DND-41 (cell line): ENCODE measurements around the gene PGM1.

Experiments
- ATAC-seq: fragments of 200-7000 bp; cut with Tn5 transposase; 3 replicates; pipeline ENCODE4 v1.9.1; 2021; ENCODE audit warnings: low read depth; ENCODE audit not compliant: insufficient read depth
- DNase-seq: peaks from one replicate; pipeline ENCODE4 v3.0.0-alpha.2; 2020
- H2AFZ ChIP-seq: 2 replicates; pipeline ENCODE4 v1.6.0; 2012; ENCODE audit warnings: low read depth, low read length
- H3K27ac ChIP-seq: 2 replicates; pipeline ENCODE4 v1.5.1; 2012; ENCODE audit warnings: low read length, inconsistent platforms
- H3K27me3 ChIP-seq: fragments of 200-600 bp; sonication (generic); 2 replicates; pipeline ENCODE4 v1.6.0; 2012; ENCODE audit warnings: low read length, mild to moderate bottlenecking, inconsistent platforms; ENCODE audit not compliant: insufficient read depth, poor library complexity
- H3K36me3 ChIP-seq: 2 replicates; pipeline ENCODE4 v1.5.1; 2012; ENCODE audit warnings: low read length, inconsistent platforms; ENCODE audit not compliant: insufficient read depth
- H3K4me1 ChIP-seq: 2 replicates; pipeline ENCODE4 v1.5.1; 2012; ENCODE audit warnings: mild to moderate bottlenecking, low read length; ENCODE audit not compliant: insufficient read depth
- H3K4me2 ChIP-seq: 2 replicates; pipeline ENCODE4 v1.6.0; 2012; ENCODE audit warnings: mild to moderate bottlenecking, moderate library complexity, low read length, inconsistent platforms; ENCODE audit not compliant: insufficient read depth
- H3K4me3 ChIP-seq, 2 experiments: fragments of 200-600 bp in 1 of 2; shearing (Covaris generic) in 1 of 2; 2 replicates each; pipeline ENCODE4 v1.5.1; 2012 to 2016; ENCODE audit warnings: inconsistent platforms in 2 of 2, low read length in 2 of 2, mild to moderate bottlenecking in 2 of 2, low read depth in 1 of 2, moderate library complexity in 1 of 2
- H3K79me2 ChIP-seq: 2 replicates; pipeline ENCODE4 v1.6.0; 2012; ENCODE audit warnings: low read length, inconsistent platforms; ENCODE audit not compliant: insufficient read depth
- H3K9ac ChIP-seq: 2 replicates; pipeline ENCODE4 v1.6.0; 2012; ENCODE audit warnings: low read depth, mild to moderate bottlenecking, inconsistent platforms, low read length, moderate library complexity
- H3K9me3 ChIP-seq: 2 replicates; pipeline ENCODE4 v1.5.1; 2012; ENCODE audit warnings: low read length, moderate library complexity, mild to moderate bottlenecking, inconsistent platforms; ENCODE audit not compliant: insufficient read depth, severe bottlenecking
- H4K20me1 ChIP-seq: 2 replicates; pipeline ENCODE4 v1.6.0; 2012; ENCODE audit warnings: low read length; ENCODE audit not compliant: insufficient read depth
- EZH2 ChIP-seq: IDR thresholded peaks from 3 replicates; pipeline ENCODE4 v1.6.1; 2012; ENCODE audit warnings: borderline replicate concordance, low read depth, mild to moderate bottlenecking, moderate library complexity, low read length, inconsistent platforms; ENCODE audit not compliant: severe bottlenecking
- TF ChIP-seq, protein P1 (sequence below): IDR thresholded peaks from 2 replicates; pipeline ENCODE4 v1.5.1; 2012; ENCODE audit warnings: borderline replicate concordance, low read length, moderate library complexity, mild to moderate bottlenecking; ENCODE audit not compliant: poor library complexity, severe bottlenecking; ENCODE audit errors: extremely low read depth

PGM1 gene

DNA sequence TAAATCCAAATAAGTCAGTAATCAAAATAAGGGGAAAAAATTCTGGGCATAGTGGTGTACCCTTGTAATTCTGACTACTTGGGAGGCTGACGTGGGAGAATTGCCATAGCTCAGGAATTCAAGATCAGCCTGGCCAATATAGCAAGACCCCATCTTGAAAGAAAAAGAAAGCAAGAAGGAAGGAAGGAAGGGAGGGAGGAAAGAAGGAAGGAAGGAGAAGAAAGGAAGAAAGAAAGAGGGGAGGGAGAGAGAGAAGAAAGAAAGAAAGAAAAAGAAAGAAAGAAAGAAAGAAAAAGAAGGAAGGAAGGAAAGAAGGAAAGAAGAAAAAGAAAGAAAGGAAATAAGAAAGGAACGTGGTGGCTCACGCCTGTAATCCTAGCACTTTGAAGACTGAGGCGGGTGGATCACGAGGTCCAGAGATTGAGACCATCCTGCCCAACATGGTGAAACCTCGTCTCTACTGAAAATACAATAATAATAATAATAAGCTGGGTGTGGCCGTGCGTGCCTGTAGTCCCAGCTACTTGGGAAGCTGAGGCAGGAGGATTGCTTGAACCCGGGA lies 116.1 kb downstream of the PGM1 start:
- H3K9me3 ChIP-seq: no peaks in the 10 kb centered on the region
- H3K4me2 ChIP-seq: no peak overlapping the region
- H3K4me1 ChIP-seq: no peaks in the 10 kb centered on the region
- no peaks in the 10 kb centered on the region for H3K36me3 ChIP-seq
- no peak overlapping the region for H3K4me3 ChIP-seq
- H2AFZ ChIP-seq: no peak overlapping the region
- DNase-seq: no peak
- H3K79me2 ChIP-seq: no peaks in the 10 kb centered on the region
- no peak overlapping the region for H3K9ac ChIP-seq
- H4K20me1 ChIP-seq: no peaks in the 10 kb centered on the region
- no peak for ATAC-seq
- H3K27me3 ChIP-seq: peaks cover under 1% of the 10 kb centered on the region
- TF ChIP-seq EZH2: no peak
- TF ChIP-seq, protein P1, sequence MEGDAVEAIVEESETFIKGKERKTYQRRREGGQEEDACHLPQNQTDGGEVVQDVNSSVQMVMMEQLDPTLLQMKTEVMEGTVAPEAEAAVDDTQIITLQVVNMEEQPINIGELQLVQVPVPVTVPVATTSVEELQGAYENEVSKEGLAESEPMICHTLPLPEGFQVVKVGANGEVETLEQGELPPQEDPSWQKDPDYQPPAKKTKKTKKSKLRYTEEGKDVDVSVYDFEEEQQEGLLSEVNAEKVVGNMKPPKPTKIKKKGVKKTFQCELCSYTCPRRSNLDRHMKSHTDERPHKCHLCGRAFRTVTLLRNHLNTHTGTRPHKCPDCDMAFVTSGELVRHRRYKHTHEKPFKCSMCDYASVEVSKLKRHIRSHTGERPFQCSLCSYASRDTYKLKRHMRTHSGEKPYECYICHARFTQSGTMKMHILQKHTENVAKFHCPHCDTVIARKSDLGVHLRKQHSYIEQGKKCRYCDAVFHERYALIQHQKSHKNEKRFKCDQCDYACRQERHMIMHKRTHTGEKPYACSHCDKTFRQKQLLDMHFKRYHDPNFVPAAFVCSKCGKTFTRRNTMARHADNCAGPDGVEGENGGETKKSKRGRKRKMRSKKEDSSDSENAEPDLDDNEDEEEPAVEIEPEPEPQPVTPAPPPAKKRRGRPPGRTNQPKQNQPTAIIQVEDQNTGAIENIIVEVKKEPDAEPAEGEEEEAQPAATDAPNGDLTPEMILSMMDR: no peak
- H3K27ac ChIP-seq: no peak overlapping the region
